HepG2 (cell line): Measurements from ENCODE around the gene MYO18A. TPM values are rescaled to one million over a fixed set of nuclear protein-coding genes. Genes with fewer than 3 reads are reported as not detected.

ENCODE experiments used
- KLF6 ChIP-seq: IDR thresholded peaks from 2 replicates; pipeline ENCODE4 v1.8.0; 2016; ENCODE audit warnings: missing biosample characterization, missing genetic modification reagents
- NR2F1 ChIP-seq, 2 experiments: fragments of 450-650 bp in 1 of 2; formaldehyde crosslinking in 1 of 2; IDR thresholded peaks; 2 replicates each; pipeline versions ENCODE4 v1.5.0 to v1.6.1; 2016 to 2020; ENCODE audit warnings: mild to moderate bottlenecking in 1 of 2, missing compliant biosample characterization in 1 of 2, missing genetic modification reagents in 1 of 2, moderate library complexity in 1 of 2
- RARA ChIP-seq: IDR thresholded peaks from 2 replicates; pipeline ENCODE4 v1.6.1; 2016; ENCODE audit warnings: missing genetic modification reagents, missing compliant biosample characterization
- RCOR2 ChIP-seq: IDR thresholded peaks from 2 replicates; pipeline ENCODE4 v1.6.1; 2016; ENCODE audit warnings: missing biosample characterization, missing genetic modification reagents
- SAP130 ChIP-seq: IDR thresholded peaks from 2 replicates; pipeline ENCODE4 v1.6.1; 2016; ENCODE audit warnings: low read depth
- SMAD3 ChIP-seq: sonication (generic); formaldehyde crosslinking; IDR thresholded peaks from 2 replicates; pipeline ENCODE4 v1.4.0; 2020; ENCODE audit warnings: missing genetic modification reagents
- TCF7 ChIP-seq: sonication (generic); IDR thresholded peaks from 2 replicates; pipeline ENCODE4 v1.6.1; 2016; ENCODE audit warnings: antibody characterized with exemption, low read depth
- YEATS4 ChIP-seq: sonication (generic); formaldehyde crosslinking; IDR thresholded peaks from 2 replicates; pipeline ENCODE4 v1.4.0; 2020; ENCODE audit warnings: missing genetic modification reagents, borderline replicate concordance
- ZBTB21 ChIP-seq: sonication (generic); formaldehyde crosslinking; IDR thresholded peaks from 2 replicates; pipeline ENCODE4 v1.4.0; 2020; ENCODE audit warnings: missing genetic modification reagents
- ZNF101 ChIP-seq: sonication (generic); formaldehyde crosslinking; IDR thresholded peaks from 2 replicates; pipeline ENCODE4 v1.4.0; 2020; ENCODE audit warnings: mild to moderate bottlenecking, low read depth, missing genetic modification reagents, borderline replicate concordance
- ZNF205 ChIP-seq: IDR thresholded peaks from 2 replicates; pipeline ENCODE4 v1.6.1; 2018; ENCODE audit warnings: missing biosample characterization, missing genetic modification reagents
- ZNF207 ChIP-seq: fragments of 450-650 bp; IDR thresholded peaks from 2 replicates; pipeline ENCODE4 v1.6.1; 2016; ENCODE audit warnings: antibody characterized with exemption, borderline replicate concordance
- ZNF264 ChIP-seq: sonication (generic); formaldehyde crosslinking; IDR thresholded peaks from 2 replicates; pipeline ENCODE4 v1.4.0; 2020; ENCODE audit warnings: missing genetic modification reagents
- ZNF619 ChIP-seq: sonication (generic); formaldehyde crosslinking; IDR thresholded peaks from 2 replicates; pipeline ENCODE4 v1.4.0; 2020; ENCODE audit warnings: mild to moderate bottlenecking, missing genetic modification reagents
- ZNF772 ChIP-seq: sonication (generic); formaldehyde crosslinking; IDR thresholded peaks from 2 replicates; pipeline ENCODE4 v1.5.0; 2020; ENCODE audit warnings: mild to moderate bottlenecking, missing genetic modification reagents
- ZNF792 ChIP-seq: IDR thresholded peaks from 2 replicates; pipeline ENCODE4 v1.6.1; 2016
- ZSCAN21 ChIP-seq: sonication (generic); formaldehyde crosslinking; IDR thresholded peaks from 2 replicates; pipeline ENCODE4 v1.8.0; 2022; ENCODE audit warnings: mild to moderate bottlenecking, missing genetic modification reagents, moderate library complexity, borderline replicate concordance
- polyA plus RNA-seq, 8 experiments: library from polyadenylated mRNA; depleted of rRNA in 3 of 8; stranded (reverse) in 7 of 8; unstranded in 1 of 8; fragments of >200 nt; fragmentation: Illumina TruSeq in 4 of 8; extraction: Trizol in 4 of 8; gene quantifications; 2 replicates each; pipeline versions ENCODE4 v1.2.1 to v1.2.3, GENCODE V29; 2011 to 2016; ENCODE audit warnings: low read depth in 4 of 8, missing spikeins in 1 of 8, mixed read lengths in 1 of 8; ENCODE audit not compliant: insufficient read depth in 1 of 8
- total RNA-seq, 5 experiments: library from RNA; depleted of rRNA; stranded (reverse); fragments of >200 nt; fragmentation: Illumina TruSeq; extraction: Trizol; gene quantifications; 2 replicates each; pipeline ENCODE4 v1.2.3, GENCODE V29; 2016; ENCODE audit warnings: low read depth in 1 of 5
- TF ChIP-seq, protein P1 (sequence below): sonication (generic); formaldehyde crosslinking; IDR thresholded peaks from 2 replicates; pipeline ENCODE4 v1.4.0; 2020; ENCODE audit warnings: mild to moderate bottlenecking, missing genetic modification reagents
- TF ChIP-seq, protein P2 (sequence below), 2 experiments: sonication (generic) in 1 of 2; formaldehyde crosslinking in 1 of 2; IDR thresholded peaks; 2 replicates each; pipeline versions ENCODE4 v1.4.0 to v1.6.1; 2018 to 2020; ENCODE audit warnings: missing genetic modification reagents in 2 of 2, borderline replicate concordance in 1 of 2, low read depth in 1 of 2, mild to moderate bottlenecking in 1 of 2, missing biosample characterization in 1 of 2
- TF ChIP-seq, protein P3 (sequence below): sonication (generic); formaldehyde crosslinking; IDR thresholded peaks from 2 replicates; pipeline ENCODE4 v1.4.0; 2020; ENCODE audit warnings: low read depth, missing genetic modification reagents
- TF ChIP-seq, protein P4 (sequence below): IDR thresholded peaks from 2 replicates; pipeline ENCODE4 v1.6.1; 2012; ENCODE audit warnings: inconsistent platforms

The MYO18A gene
- total and polyA plus RNA-seq, 2 of the 13 experiments (the other 11 are each of a cell fraction or from before 2014, with no cell fraction given) = 16.8 to 24.8 TPM

DNA sequence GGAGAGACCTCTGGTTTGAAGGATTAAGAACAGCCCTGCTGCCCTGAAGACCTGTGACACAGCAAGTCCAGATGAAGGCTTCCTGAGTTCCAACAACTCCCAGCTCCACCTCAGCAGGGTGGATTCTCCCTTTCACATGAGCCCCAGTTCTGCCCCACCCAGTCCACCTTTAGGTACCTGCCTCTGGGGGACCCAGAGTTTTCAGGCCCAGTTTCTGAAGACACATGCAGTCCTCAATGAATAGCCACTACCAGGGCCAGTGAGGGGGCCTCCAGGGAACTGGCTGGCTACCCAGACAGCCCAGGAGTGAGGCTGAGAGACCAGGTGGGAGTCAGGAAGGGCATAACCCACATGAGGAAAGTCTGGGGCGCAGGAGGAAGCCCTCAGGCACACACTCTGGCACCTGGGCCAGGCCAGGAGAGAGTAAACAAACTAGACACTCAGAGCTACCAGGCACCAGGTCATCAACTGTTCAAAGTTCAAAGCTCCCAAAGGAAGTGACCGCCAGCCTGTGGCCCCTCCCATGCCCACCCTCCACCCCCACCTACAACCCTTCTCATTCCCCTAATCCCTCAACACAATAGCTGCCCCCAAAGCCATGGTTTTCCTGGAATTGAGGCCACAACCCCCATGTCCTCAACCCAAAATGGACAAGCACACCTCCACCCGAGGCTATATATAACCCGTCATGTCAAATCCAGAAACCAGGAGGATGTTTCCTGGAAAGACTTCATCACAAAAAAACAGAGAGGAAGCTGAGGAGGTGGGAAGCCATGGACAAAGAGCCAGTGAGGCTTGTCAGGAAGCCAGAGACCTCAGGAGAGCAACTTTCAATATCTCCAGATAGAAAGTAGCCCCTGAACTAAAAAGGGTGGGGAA, 2.1 kb downstream of the MYO18A start (continued):
- TF ChIP-seq KLF6 (CRISPR knock-in tag) (0 out of 2 replicates have a peak, but pooled peaks have one; percentile 47), ZBTB21 (CRISPR knock-in tag) (0 out of 2 replicates have a peak, but pooled peaks have one; percentile 12), ZNF264 (CRISPR knock-in tag) (no peak; the same call in 1 of the 2 replicates), ZNF772 (peak; percentile 55; the same call in 1 of the 2 replicates), RCOR2 (peak; percentile 34; the same call in 1 of the 2 replicates), YEATS4 (CRISPR knock-in tag) (peak; percentile 12; the same call in 1 of the 2 replicates), ZNF792 (peak; percentile 62; the same call in 1 of the 2 replicates), ZNF207 (no peak), RARA (CRISPR knock-in tag) (peak; percentile 90), ZNF101 (CRISPR knock-in tag) (no peak), TCF7 (peak; percentile 13; the same call in 1 of the 2 replicates), SAP130 (CRISPR knock-in tag) (peak; percentile 84), SMAD3 (peak; percentile 82), ZNF619 (CRISPR knock-in tag) (no peak), NR2F1 (CRISPR knock-in tag; IDR thresholded peaks at IDR 0.05) (peak in 1 of 2 experiments; percentile 71; a peak in 2 of 4 replicates), ZSCAN21 (CRISPR knock-in tag) (peak; percentile 41; the same call in 1 of the 2 replicates), ZNF205 (peak; percentile 43; the same call in 1 of the 2 replicates)
- TF ChIP-seq, protein P1, sequence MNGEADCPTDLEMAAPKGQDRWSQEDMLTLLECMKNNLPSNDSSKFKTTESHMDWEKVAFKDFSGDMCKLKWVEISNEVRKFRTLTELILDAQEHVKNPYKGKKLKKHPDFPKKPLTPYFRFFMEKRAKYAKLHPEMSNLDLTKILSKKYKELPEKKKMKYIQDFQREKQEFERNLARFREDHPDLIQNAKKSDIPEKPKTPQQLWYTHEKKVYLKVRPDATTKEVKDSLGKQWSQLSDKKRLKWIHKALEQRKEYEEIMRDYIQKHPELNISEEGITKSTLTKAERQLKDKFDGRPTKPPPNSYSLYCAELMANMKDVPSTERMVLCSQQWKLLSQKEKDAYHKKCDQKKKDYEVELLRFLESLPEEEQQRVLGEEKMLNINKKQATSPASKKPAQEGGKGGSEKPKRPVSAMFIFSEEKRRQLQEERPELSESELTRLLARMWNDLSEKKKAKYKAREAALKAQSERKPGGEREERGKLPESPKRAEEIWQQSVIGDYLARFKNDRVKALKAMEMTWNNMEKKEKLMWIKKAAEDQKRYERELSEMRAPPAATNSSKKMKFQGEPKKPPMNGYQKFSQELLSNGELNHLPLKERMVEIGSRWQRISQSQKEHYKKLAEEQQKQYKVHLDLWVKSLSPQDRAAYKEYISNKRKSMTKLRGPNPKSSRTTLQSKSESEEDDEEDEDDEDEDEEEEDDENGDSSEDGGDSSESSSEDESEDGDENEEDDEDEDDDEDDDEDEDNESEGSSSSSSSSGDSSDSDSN = peak; percentile 44; the same call in 1 of the 2 replicates
- TF ChIP-seq, protein P2, sequence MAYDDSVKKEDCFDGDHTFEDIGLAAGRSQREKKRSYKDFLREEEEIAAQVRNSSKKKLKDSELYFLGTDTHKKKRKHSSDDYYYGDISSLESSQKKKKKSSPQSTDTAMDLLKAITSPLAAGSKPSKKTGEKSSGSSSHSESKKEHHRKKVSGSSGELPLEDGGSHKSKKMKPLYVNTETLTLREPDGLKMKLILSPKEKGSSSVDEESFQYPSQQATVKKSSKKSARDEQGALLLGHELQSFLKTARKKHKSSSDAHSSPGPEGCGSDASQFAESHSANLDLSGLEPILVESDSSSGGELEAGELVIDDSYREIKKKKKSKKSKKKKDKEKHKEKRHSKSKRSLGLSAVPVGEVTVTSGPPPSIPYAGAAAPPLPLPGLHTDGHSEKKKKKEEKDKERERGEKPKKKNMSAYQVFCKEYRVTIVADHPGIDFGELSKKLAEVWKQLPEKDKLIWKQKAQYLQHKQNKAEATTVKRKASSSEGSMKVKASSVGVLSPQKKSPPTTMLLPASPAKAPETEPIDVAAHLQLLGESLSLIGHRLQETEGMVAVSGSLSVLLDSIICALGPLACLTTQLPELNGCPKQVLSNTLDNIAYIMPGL (CRISPR knock-in tag; IDR thresholded peaks at IDR 0.05; ENCODE audit: borderline replicate concordance in 1 of 2, low read depth in 1 of 2) = peak in 1 of 2 experiments; percentile 55; a peak in 2 of 4 replicates
- TF ChIP-seq, protein P3, sequence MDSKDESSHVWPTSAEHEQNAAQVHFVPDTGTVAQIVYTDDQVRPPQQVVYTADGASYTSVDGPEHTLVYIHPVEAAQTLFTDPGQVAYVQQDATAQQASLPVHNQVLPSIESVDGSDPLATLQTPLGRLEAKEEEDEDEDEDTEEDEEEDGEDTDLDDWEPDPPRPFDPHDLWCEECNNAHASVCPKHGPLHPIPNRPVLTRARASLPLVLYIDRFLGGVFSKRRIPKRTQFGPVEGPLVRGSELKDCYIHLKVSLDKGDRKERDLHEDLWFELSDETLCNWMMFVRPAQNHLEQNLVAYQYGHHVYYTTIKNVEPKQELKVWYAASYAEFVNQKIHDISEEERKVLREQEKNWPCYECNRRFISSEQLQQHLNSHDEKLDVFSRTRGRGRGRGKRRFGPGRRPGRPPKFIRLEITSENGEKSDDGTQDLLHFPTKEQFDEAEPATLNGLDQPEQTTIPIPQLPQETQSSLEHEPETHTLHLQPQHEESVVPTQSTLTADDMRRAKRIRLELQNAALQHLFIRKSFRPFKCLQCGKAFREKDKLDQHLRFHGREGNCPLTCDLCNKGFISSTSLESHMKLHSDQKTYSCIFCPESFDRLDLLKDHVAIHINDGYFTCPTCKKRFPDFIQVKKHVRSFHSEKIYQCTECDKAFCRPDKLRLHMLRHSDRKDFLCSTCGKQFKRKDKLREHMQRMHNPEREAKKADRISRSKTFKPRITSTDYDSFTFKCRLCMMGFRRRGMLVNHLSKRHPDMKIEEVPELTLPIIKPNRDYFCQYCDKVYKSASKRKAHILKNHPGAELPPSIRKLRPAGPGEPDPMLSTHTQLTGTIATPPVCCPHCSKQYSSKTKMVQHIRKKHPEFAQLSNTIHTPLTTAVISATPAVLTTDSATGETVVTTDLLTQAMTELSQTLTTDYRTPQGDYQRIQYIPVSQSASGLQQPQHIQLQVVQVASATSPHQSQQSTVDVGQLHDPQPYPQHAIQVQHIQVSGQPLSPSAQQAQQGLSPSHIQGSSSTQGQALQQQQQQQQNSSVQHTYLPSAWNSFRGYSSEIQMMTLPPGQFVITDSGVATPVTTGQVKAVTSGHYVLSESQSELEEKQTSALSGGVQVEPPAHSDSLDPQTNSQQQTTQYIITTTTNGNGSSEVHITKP (CRISPR knock-in tag) = 0 out of 2 replicates have a peak, but pooled peaks have one; percentile 44
- TF ChIP-seq, protein P4, sequence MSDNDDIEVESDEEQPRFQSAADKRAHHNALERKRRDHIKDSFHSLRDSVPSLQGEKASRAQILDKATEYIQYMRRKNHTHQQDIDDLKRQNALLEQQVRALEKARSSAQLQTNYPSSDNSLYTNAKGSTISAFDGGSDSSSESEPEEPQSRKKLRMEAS = 0 out of 2 replicates have a peak, but pooled peaks have one; percentile 42
